ENCODE results near the gene ACHE. TPM values are rescaled to one million over a fixed set of nuclear protein-coding genes. Genes with fewer than 3 reads are reported as not detected.

Gene ACHE
- total and polyA plus RNA-seq, 7 experiments from 2014 or later = 0.11 to 0.32 (median 0.22) TPM; not detected in 4

DNA sequence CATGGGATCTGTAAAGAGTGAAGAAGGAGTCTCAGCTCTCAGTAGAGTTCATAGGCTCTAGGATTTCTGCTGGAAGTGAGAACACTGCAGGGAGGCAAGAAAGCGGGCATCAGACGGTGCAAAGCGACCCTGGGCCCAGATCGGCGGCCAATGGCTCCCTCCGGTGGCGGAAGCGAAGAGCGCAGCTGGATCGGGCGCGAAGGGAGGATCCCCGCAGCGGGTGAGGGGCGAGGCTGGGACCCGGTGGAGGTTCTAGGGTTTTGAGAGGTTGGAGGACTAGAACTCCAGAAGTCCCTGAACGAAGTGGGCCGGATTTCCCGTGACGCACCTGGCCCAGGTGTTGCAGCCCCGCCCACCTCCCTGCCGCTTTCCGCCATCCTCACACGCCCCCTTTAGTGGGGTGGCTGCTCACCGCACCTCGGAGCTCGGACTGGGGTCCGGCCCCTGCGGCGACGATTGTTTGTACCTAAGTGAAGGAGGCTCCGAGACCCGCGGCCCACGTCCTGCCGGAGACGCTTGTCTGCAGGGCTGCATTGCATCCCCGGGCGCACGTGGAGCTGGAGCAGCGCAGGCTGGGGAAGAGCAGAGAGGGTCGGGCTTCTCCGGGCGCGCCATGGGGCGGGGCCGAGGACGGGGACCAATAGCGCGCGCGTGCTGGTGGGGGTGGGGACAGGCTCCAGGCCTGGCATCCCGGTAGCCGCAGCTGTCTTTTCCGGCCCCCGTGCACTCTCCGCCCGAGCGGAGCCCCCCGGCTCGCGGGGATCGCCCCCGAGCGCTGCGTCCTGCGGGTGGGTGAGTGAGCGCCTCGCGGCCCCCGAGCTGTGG lies 43.4 kb downstream of the ACHE start, which contains the start of gene SLC12A9:
Gene SLC12A9 (plus strand): TSS at position 666 of the 825 bp plus-strand sequence. CDS start 1,485 bp downstream, outside the sequence.
- Mint-ChIP-seq H3K27me3 (no peaks in the 10 kb centered on the region), H3K27ac (peak within 1 kb of the TSS; percentile 71 to 97 (median 90)), H3K36me3 (peaks cover 0 to 11% (median 3%) of the 10 kb centered on the region in 5 donors), H3K4me3 (peak within 1 kb of the TSS; percentile 89 to 95 (median 92)), H3K4me1 (peaks cover 0 to 31% (median 19%) of the 10 kb centered on the region in 7 donors), H3K9me3 (no peaks in the 10 kb centered on the region)
- intact Hi-C loops (cut with micrococcal nuclease) = loop anchor here (1.0 to 5.0 kb wide), 18 partner anchors 14 to 423 kb away; partner anchors contain the start of genes SRRT (in 2 of the 2), UFSP1 (in 2 of the 2), FBXO24 (in 1 of the 2) and GIGYF1 (in 1 of the 2)
- peak within 1 kb of the TSS; percentile 73 for H3K4me3 ChIP-seq (ENCODE audit: low read length)
- peaks cover 8 to 16% of the 10 kb centered on the region in 2 donors for H3K4me1 ChIP-seq (ENCODE audit: control insufficient read depth in 2 of 2, insufficient read depth in 2 of 2, low read length in 2 of 2)
- POLR2A ChIA-PET = interaction anchor here (0.7 to 3.3 kb wide), 9 partner anchors 10 to 373 kb away, joined by 3 to 22 read pairs (median 3); partner anchors contain the start of genes FBXO24, POP7, SRRT and TRIP6
- peaks cover 0 to 21% (median 0%) of the 10 kb centered on the region in 3 experiments for H3K36me3 ChIP-seq (ENCODE audit: control insufficient read depth in 2 of 3, insufficient read depth in 3 of 3, low read length in 3 of 3)
- peak; percentile 96 for ATAC-seq
- no peaks in the 10 kb centered on the region for H3K9me3 ChIP-seq (ENCODE audit: control insufficient read depth in 2 of 3, low read length in 3 of 3)
- DNase-seq = peak; percentile 71 to 90 (median 85)
- H3K27ac ChIP-seq (ENCODE audit: low read depth, low read length) = peak within 1 kb of the TSS; percentile 76
- CTCF ChIA-PET = interaction anchor here (0.5 to 4.3 kb wide), 10 partner anchors 10 to 1569 kb away, joined by 3 to 44 read pairs (median 4); partner anchors contain the start of genes POP7, SRRT and UFSP1
- no peaks in the 10 kb centered on the region for H3K27me3 ChIP-seq (ENCODE audit: control insufficient read depth in 2 of 2, insufficient read depth in 2 of 2, low read length in 2 of 2)

DNA sequence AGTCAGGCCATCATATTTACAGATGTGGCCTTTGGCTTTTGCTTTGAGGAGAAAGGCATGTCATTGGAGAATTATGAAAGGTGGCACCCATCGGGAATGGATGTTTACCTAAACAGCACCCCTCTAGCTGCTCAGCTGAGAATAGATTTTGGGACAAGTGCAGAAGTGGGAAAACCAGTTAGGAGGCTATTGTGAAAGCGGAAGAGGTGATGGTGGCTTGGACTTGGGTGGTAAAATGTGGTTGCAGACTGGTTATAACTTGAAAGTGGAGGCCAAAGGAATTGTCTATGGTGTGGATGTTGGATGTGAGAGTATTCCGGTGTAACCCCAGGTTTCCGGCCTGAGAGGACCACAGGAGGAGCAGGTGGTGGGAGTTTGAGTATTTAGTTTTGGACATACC lies 48.3 kb downstream of the ACHE start:
- no peak overlapping the region for H3K27ac ChIP-seq (ENCODE audit: low read depth, low read length)
- H3K4me1 ChIP-seq (ENCODE audit: control insufficient read depth in 2 of 2, insufficient read depth in 2 of 2, low read length in 2 of 2) = peaks cover 0 to 6% of the 10 kb centered on the region in 2 donors
- H3K9me3 ChIP-seq (ENCODE audit: control insufficient read depth in 2 of 3, low read length in 3 of 3) = no peaks in the 10 kb centered on the region
- no peaks in the 10 kb centered on the region for H3K36me3 ChIP-seq (ENCODE audit: control insufficient read depth in 2 of 3, insufficient read depth in 3 of 3, low read length in 3 of 3)
- CTCF ChIA-PET = interaction anchor here (0.6 kb wide), 2 partner anchors 48 to 724 kb away, joined by 3 read pairs; no protein-coding TSS in a partner anchor
- peaks cover 0 to 7% (median 0%) of the 10 kb centered on the region in 5 donors for H3K36me3 Mint-ChIP-seq
- H3K4me1 Mint-ChIP-seq = peaks cover 0 to 9% (median 5%) of the 10 kb centered on the region in 7 donors
- no peak overlapping the region for H3K4me3 ChIP-seq (ENCODE audit: low read length)
- H3K9me3 Mint-ChIP-seq = no peaks in the 10 kb centered on the region
- no peak overlapping the region for H3K27ac Mint-ChIP-seq
- no peak for ATAC-seq
- DNase-seq = no peak
- no peak overlapping the region for H3K4me3 Mint-ChIP-seq
- no peaks in the 10 kb centered on the region for H3K27me3 Mint-ChIP-seq
- intact Hi-C loops (cut with micrococcal nuclease) = no loop called here
- POLR2A ChIA-PET = no interaction called here
- no peaks in the 10 kb centered on the region for H3K27me3 ChIP-seq (ENCODE audit: control insufficient read depth in 2 of 2, insufficient read depth in 2 of 2, low read length in 2 of 2)

GRCh38 chr7:100840470-100841100 lies 55.1 kb downstream of the ACHE start:
- intact Hi-C loops (cut with micrococcal nuclease) = no loop called here
- peaks cover 0 to 1% (median 0%) of the 10 kb centered on the region in 11 donors for H3K9me3 Mint-ChIP-seq
- H3K27ac Mint-ChIP-seq = no peak overlapping the region
- no peaks in the 10 kb centered on the region for H3K9me3 ChIP-seq (ENCODE audit: control insufficient read depth in 2 of 3, low read length in 3 of 3)
- no peak for ATAC-seq
- ChIA-PET POLR2A (no interaction called here), CTCF (no interaction called here)
- no peaks in the 10 kb centered on the region for H3K36me3 Mint-ChIP-seq
- no peak overlapping the region for H3K4me3 ChIP-seq (ENCODE audit: low read length)
- DNase-seq = no peak
- no peaks in the 10 kb centered on the region for H3K27me3 ChIP-seq (ENCODE audit: control insufficient read depth in 2 of 2, insufficient read depth in 2 of 2, low read length in 2 of 2)
- H3K4me3 Mint-ChIP-seq = no peak overlapping the region
- H3K27me3 Mint-ChIP-seq = no peaks in the 10 kb centered on the region
- peaks cover 4 to 17% (median 15%) of the 10 kb centered on the region in 7 donors for H3K4me1 Mint-ChIP-seq
- H3K36me3 ChIP-seq (ENCODE audit: control insufficient read depth in 2 of 3, insufficient read depth in 3 of 3, low read length in 3 of 3) = no peaks in the 10 kb centered on the region
- H3K4me1 ChIP-seq (ENCODE audit: control insufficient read depth in 2 of 2, insufficient read depth in 2 of 2, low read length in 2 of 2) = no peaks in the 10 kb centered on the region
- no peak overlapping the region for H3K27ac ChIP-seq (ENCODE audit: low read depth, low read length)

Small RNAs within 50 kb of the gene (microRNA-seq; reads per million reads assigned to microRNA genes)
- gene MIR6875 (ENCODE audit: borderline microRNAs expressed) = not detected

Other genes starting within 250 kb of the ACHE start
- not detected for gene ACTL6B, start 239.4 kb downstream of the ACHE start, total RNA-seq
- gene ACTL6B, start 239.4 kb downstream of the ACHE start, polyA plus RNA-seq = not detected
- gene GNB2, start 222.1 kb downstream of the ACHE start, total RNA-seq = 100 to 1,000 TPM in 4 of 5 experiments, 10 to 100 TPM in 1; 98.2 to 215 (median 132) TPM
- gene GNB2, start 222.1 kb downstream of the ACHE start, polyA plus RNA-seq = 10 to 100 TPM; 35.8 to 53.2 TPM
- gene GIGYF1, start 201.6 kb downstream of the ACHE start, total RNA-seq = 100 to 1,000 TPM in 2 of 5 experiments, 10 to 100 TPM in 3; 48.3 to 125 (median 91.4) TPM
- 1 to 10 TPM; 1.4 to 2.9 TPM for gene GIGYF1, start 201.6 kb downstream of the ACHE start, polyA plus RNA-seq
- gene POP7, start 189.8 kb downstream of the ACHE start, total RNA-seq = 10 to 100 TPM in 4 of 5 experiments, 1 to 10 TPM in 1; 8.9 to 38.2 (median 15.0) TPM
- 10 to 100 TPM; 37.3 to 56.4 TPM for gene POP7, start 189.8 kb downstream of the ACHE start, polyA plus RNA-seq
- gene EPO, start 175.4 kb downstream of the ACHE start, total RNA-seq = not detected
- not detected for gene EPO, start 175.4 kb downstream of the ACHE start, polyA plus RNA-seq
- not detected for gene ZAN, start 162.3 kb downstream of the ACHE start, total RNA-seq
- not detected for gene ZAN, start 162.3 kb downstream of the ACHE start, polyA plus RNA-seq
- 10 to 100 TPM in 1 of 5 experiments, 1 to 10 TPM in 4; 1.9 to 13.2 (median 7.9) TPM for gene EPHB4, start 68.4 kb downstream of the ACHE start, total RNA-seq
- gene EPHB4, start 68.4 kb downstream of the ACHE start, polyA plus RNA-seq = under 1 TPM in 1 of 2 donors, not detected in 1; 0.23 TPM
- gene SLC12A9, start 43.2 kb downstream of the ACHE start, total RNA-seq = 10 to 100 TPM; 50.4 to 78.6 (median 62.7) TPM
- gene SLC12A9, start 43.2 kb downstream of the ACHE start, polyA plus RNA-seq = 1 to 10 TPM; 5.0 to 7.8 TPM
- gene TRIP6, start 28.5 kb downstream of the ACHE start, total RNA-seq = 10 to 100 TPM in 4 of 5 experiments, 1 to 10 TPM in 1; 8.0 to 28.1 (median 10.4) TPM
- gene TRIP6, start 28.5 kb downstream of the ACHE start, polyA plus RNA-seq = 1 to 10 TPM; 3.4 to 3.9 TPM
- gene SRRT, start 20.8 kb downstream of the ACHE start, total RNA-seq = 100 to 1,000 TPM; 212 to 271 (median 261) TPM
- 10 to 100 TPM; 43.6 to 64.4 TPM for gene SRRT, start 20.8 kb downstream of the ACHE start, polyA plus RNA-seq
- gene UFSP1, start 6.2 kb downstream of the ACHE start, total RNA-seq = 10 to 100 TPM in 1 of 5 experiments, 1 to 10 TPM in 4; 2.1 to 11.1 (median 3.5) TPM
- gene UFSP1, start 6.2 kb downstream of the ACHE start, polyA plus RNA-seq = 1 to 10 TPM in 1 of 2 donors, under 1 TPM in 1; 0.99 to 1.9 TPM
- not detected for gene MUC3A, start 53.6 kb upstream of the ACHE start, total RNA-seq
- gene MUC3A, start 53.6 kb upstream of the ACHE start, polyA plus RNA-seq = not detected
- gene MUC12, start 73.7 kb upstream of the ACHE start, total RNA-seq = not detected
- not detected for gene MUC12, start 73.7 kb upstream of the ACHE start, polyA plus RNA-seq
- gene MUC17, start 124.2 kb upstream of the ACHE start, total RNA-seq = not detected
- not detected for gene MUC17, start 124.2 kb upstream of the ACHE start, polyA plus RNA-seq
- 10 to 100 TPM; 49.6 to 72.3 (median 68.0) TPM for gene TRIM56, start 189.6 kb upstream of the ACHE start, total RNA-seq
- gene TRIM56, start 189.6 kb upstream of the ACHE start, polyA plus RNA-seq = 10 to 100 TPM in 1 of 2 donors, 1 to 10 TPM in 1; 5.3 to 17.0 TPM
- gene SERPINE1, start 231.2 kb upstream of the ACHE start, total RNA-seq = under 1 TPM in 3 of 5 experiments, not detected in 2; 0.08 to 0.56 (median 0.36) TPM
- not detected for gene SERPINE1, start 231.2 kb upstream of the ACHE start, polyA plus RNA-seq